NCI-H748 treated with DMSO at 0.1 percent for 48 hours (cell line): ENCODE results near the gene CD151.

Source experiments
- DNase-seq: peaks from one replicate; lab custom pipeline; 2025; lab: John Stamatoyannopoulos, UW

The CD151 gene

DNA sequence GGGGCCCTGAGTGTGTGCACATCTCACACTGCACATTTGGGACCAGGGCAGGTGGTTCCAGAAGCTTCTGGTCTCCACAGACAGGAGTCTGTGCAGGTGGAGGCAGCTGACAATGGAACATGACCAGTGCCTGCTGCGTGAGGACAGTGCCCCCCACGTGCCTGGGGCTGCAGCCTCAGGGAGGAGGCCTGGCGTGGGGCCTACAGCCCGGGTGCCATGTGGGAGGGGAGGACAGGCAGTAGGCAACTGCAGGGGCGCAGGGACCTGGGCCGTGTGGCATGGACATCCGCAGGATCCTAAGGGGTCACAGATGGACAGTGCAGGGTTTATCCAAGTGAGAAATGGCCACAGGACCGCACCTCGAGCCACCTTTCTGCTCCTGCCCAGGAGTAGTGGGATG is 38.7 kb downstream of the CD151 start:
- no peak for DNase-seq

DNA sequence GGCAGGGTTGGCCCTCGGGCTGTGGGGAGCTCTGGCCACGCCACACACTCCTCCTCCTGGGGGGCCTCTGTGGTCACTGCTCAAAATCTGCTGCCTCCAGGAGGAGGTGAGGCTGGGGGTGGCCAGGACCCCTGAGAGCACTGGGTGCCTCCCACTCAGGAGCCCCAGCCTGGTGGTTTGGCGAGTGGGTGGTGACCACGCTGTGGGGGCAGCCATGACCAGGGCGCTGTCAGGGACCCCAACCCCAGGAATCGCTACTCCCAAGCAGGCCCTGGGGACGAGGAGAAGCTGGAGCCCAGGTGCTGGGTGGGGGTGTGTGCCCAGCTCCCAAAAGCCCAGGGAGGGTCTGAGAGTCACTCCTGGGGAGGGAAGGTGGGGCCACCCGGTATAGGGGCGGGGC is 40.0 kb downstream of the CD151 start:
- DNase-seq: no peak

DNA sequence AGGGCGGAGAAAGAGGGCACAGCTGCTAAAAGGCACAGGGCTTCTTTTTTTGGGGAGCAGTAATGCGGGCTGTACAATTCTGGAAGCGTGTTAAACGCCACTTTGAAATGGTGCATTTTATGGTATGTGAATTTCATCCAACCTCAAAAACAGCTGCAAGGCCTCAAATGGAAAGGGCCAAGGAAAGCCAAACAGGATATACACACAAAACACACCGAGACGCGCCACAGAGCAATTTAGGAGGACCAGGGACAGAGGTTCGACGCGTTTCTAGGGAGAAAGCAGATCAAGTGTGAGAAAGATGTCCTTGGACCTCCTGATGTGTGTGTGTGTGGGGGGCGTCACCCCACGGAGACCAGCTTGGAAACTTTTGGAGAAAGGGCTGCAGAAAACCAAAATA is 41.0 kb downstream of the CD151 start:
- DNase-seq: no peak

DNA sequence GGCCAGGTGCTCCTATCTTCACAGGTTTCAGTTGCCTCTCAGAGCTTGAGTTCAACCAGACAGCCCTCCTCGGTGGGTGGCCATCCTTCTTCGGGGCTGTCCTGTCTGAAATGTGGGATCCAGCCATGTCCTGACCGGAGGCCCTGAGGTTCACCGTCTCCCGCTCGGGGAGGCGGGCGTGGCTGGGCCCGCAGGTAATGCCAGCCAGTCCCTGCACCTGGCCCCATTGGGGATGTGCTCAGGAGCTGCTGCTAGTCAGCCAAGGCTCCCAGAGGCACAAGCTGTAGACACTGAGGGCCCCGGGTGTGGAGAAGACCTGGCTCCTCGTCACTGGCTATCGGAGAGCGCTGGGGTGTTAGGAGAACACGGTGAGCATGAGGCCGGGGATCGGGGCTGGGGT is 42.5 kb downstream of the CD151 start:
- DNase-seq: no peak

DNA sequence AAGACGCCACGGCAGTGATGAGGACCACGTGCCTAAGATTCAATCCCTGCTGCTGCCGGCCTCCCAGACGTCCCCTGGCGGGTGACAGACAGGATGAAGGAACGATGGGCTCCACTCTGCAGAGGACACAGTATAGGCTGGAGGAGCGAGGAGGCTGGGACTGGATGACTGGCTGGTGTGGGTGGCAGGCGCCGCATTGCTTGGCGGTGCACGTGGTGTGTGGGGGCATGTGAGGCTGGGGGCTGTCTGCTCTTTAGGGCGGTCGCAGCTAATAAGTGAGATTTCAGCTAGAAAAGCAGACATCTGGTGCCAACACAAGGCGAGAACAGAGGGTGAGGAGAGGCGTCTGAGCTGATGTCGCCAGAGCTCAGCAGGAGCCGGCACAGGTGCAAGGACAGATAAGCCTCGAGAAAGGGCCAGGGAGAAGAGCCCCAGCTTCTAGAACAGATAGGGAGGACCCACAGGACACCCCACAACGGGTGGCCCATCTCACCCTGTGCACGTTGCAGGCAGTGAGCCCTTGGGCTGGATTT is 43.1 kb downstream of the CD151 start:
- no peak for DNase-seq

DNA sequence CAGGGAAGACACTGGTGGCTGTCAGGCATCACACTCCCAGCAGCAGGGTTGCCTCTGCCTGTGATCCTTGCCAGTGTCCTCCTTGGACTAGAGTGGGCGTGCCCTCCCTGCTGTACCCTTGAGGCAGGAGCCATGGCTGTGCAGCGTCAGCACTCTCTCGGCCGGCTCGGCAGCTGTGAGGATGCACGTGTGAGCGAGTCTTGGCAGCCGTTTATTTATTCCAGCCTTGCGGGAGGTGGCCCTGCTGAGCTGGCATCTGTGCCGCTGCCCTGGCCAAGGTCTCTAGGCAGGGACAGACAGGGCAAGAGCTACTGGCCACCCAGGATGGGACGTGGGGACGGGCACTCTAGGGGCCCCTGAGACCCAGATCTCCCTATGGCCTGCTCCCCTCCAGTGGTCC is 43.8 kb downstream of the CD151 start:
- no peak for DNase-seq

DNA sequence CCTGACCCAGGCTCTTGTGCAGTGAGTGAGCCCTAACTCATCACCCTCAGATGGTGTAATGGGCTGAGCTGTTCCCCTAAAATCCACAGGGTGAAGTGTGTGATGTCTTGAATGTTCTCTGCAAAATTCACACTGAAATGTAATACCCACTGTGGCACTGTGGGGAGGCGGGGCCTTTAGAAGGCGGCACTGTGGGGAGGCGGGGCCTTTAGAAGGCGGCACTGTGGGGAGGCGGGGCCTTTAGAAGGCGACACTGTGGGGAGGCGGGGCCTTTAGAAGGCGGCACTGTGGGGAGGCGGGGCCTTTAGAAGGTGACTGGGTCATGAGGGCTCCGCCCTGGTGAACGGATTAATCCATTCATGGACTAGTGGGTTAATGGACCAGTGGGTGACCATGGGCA is 44.8 kb downstream of the CD151 start:
- no peak for DNase-seq

DNA sequence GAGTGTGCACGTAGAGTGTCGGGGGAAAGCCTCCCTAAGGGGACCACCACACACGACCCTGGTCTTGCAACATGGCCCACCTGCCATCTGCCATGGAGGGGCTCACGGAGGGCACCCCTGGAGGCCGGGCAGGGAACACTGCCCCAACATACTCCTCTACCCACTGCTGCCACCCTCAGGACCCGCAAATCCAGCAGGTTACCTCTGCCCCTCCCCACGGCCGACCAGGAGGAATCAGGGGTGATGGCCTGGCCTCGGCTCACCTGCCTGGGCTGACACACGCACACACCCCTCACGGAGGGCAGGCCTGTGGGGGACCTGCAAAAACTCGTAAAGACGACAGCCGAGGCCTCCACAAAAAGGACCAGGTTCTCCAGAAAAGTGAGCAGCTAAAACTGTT is 47.7 kb downstream of the CD151 start:
- DNase-seq: no peak

DNA sequence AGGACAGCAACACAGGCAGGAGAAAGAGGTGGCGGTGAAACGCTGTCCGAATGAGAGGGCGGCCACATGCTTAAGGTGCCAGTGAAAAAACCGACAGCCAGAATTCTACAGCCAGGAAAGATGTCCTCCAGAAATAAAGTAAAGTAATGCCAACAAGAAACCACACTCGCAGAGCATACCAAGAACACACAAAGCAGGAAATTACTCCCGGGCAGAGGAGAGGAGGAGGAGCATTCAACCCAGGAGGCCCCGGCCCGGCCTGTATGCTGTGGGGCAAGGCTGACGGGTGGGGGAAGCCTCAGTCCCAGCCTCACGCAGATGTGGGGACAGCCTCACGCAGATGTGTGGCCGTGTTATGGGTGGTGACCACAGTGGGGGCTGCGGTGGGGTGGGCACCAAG is 49.8 kb downstream of the CD151 start:
- DNase-seq: no peak

DNA sequence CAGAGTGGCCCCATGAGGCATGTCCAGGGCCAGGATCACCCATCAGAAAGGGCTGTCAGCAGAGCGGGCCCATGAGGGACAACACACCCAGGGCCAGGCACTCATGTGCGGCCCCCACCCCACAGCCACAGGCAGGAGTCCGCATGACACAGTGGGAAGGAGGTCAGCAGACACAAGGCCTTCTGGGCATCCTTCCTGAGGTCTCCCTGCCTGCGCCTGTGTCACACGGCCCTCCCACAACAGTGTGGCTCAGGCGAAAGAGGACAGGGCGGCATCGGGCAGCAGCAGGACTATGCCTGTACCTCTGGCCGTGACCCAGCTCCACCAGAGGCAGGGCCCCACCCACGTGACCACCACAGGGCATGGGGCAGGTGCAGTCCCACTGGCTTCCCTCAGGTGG is 50.8 kb downstream of the CD151 start:
- no peak for DNase-seq

DNA sequence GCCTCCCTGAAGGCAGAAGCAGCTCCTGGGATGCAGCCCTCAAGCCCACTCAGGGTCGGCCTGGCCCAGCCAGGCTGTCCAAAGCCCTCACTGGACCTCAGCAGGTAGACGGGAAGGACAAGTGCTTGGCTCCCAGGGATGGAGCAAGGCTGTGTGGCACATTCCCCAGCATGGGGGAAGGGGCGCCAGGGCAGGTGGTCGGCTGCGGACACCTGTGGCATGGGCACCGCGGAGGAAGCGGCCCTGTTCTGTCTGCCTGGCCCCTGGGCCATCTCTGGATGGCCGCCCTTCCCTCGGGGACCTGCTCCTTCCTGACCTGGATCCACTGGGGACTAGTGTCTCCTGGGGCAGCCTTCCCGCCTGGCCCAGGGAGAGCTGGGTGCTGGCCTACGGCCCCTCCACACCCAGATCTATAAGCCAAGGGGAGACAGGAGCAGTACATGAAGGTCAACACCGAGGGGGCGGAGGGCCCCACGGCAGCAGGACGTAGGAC is 51.9 kb downstream of the CD151 start:
- DNase-seq: no peak

DNA sequence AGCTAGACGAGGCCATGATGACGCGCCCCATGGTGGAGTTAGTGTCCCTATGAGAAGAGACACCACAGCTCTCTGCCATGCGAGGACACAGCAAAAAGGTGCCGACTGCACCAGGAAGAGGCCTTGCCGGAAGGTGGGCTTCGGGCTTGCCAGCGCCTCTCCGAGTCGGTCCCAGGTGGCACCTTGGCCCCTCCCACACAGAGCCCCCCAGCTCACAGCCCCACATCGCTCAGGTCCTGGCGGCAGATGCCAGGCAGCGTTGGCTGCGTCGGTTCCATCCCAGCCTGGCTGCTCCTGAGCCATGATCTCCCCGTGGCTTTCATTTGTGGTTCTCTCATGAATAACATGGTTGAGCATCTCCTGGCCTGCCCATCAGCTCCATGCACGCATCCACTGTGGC is 53.8 kb downstream of the CD151 start:
- no peak for DNase-seq

DNA sequence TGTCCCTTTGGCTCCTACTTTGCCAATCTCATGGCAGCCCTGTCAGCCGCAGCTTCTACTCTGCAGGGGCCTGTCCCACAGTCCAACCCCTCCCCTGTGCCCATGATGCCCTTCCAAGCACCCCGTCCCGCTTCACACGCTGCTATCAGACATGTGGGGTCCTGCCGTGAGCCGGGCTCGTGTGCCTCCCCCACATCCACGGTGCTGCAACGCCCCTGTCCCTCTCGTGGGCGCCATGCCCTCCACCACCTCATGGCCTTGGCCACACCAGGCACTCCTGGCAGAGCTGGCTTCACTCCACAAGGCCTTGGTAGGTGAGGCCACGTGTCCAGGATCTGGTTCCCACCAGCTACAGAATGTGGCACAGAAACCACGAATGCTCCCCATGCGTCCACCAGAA is 54.8 kb downstream of the CD151 start:
- DNase-seq: no peak
